ENCODE results near the gene NFS1.

The NFS1 gene

GRCh38 chr20:35625584-35626385 lies 73.4 kb downstream of the NFS1 start:
- H2AFZ ChIP-seq (ENCODE audit: low read length): no peak overlapping the region
- H3K4me3 ChIP-seq (ENCODE audit: low read depth, low read length, poor library complexity, severe bottlenecking): no peak overlapping the region
- peaks cover 60% of the 10 kb centered on the region for H3K36me3 ChIP-seq (ENCODE audit: insufficient read depth, low read length)
- H3K27ac ChIP-seq (ENCODE audit: low read depth, low read length, poor library complexity, severe bottlenecking): no peak overlapping the region
- H3K27me3 ChIP-seq (ENCODE audit: insufficient read depth, low read length): no peaks in the 10 kb centered on the region
- no peaks in the 10 kb centered on the region for H4K20me1 ChIP-seq (ENCODE audit: insufficient read depth, low read length)
- no peaks in the 10 kb centered on the region for H3K4me1 ChIP-seq (ENCODE audit: insufficient read depth, low read length, severe bottlenecking)
- H3K9ac ChIP-seq (ENCODE audit: low read length): no peak overlapping the region
- no peaks in the 10 kb centered on the region for H3K9me2 ChIP-seq (ENCODE audit: low read depth, low read length)
- no peak for TF ChIP-seq EZH2 (IDR thresholded peaks at IDR 0.05; ENCODE audit: borderline replicate concordance, low read length)
- TF ChIP-seq CTCF (IDR thresholded peaks at IDR 0.05; ENCODE audit: low read length): no peak
- no peaks in the 10 kb centered on the region for H3F3A ChIP-seq (ENCODE audit: insufficient read depth, low read length)
- no peaks in the 10 kb centered on the region for H3K9me3 ChIP-seq (ENCODE audit: low read length)
- H3K4me2 ChIP-seq (ENCODE audit: low read length): no peak overlapping the region
- no peaks in the 10 kb centered on the region for H3K79me2 ChIP-seq (ENCODE audit: insufficient read depth, low read length)

- Histone ChIP-seq H3K4me3 (ENCODE audit: low read depth, low read length, poor library complexity, severe bottlenecking) (no peak overlapping the region), H3K9me2 (ENCODE audit: low read depth, low read length) (no peaks in the 10 kb centered on the region), H3K4me2 (ENCODE audit: low read length) (no peak overlapping the region), H2AFZ (ENCODE audit: low read length) (no peak overlapping the region), H3K36me3 (ENCODE audit: insufficient read depth, low read length) (peaks cover 22% of the 10 kb centered on the region), H3K79me2 (ENCODE audit: insufficient read depth, low read length) (no peaks in the 10 kb centered on the region), H3K9me3 (ENCODE audit: low read length) (no peaks in the 10 kb centered on the region), H3K27ac (ENCODE audit: low read depth, low read length, poor library complexity, severe bottlenecking) (peak overlapping the region; percentile 46), H3K4me1 (ENCODE audit: insufficient read depth, low read length, severe bottlenecking) (peaks cover 30% of the 10 kb centered on the region), H3K27me3 (ENCODE audit: insufficient read depth, low read length) (no peaks in the 10 kb centered on the region), H3K9ac (ENCODE audit: low read length) (no peak overlapping the region), H3F3A (ENCODE audit: insufficient read depth, low read length) (no peaks in the 10 kb centered on the region), H4K20me1 (ENCODE audit: insufficient read depth, low read length) (no peaks in the 10 kb centered on the region)
- TF ChIP-seq CTCF (IDR thresholded peaks at IDR 0.05; ENCODE audit: low read length) (no peak), EZH2 (IDR thresholded peaks at IDR 0.05; ENCODE audit: borderline replicate concordance, low read length) (no peak)
Observed at GRCh38 chr20:35621560-35621946, 77.6 kb downstream of the NFS1 start.

GRCh38 chr20:35620818-35621559 lies 78.2 kb downstream of the NFS1 start:
- Histone ChIP-seq H3K27ac (ENCODE audit: low read depth, low read length, poor library complexity, severe bottlenecking) (peak overlapping the region; percentile 46), H3K79me2 (ENCODE audit: insufficient read depth, low read length) (no peaks in the 10 kb centered on the region), H3F3A (ENCODE audit: insufficient read depth, low read length) (no peaks in the 10 kb centered on the region), H3K9me3 (ENCODE audit: low read length) (no peaks in the 10 kb centered on the region), H3K9me2 (ENCODE audit: low read depth, low read length) (no peaks in the 10 kb centered on the region), H3K9ac (ENCODE audit: low read length) (no peak overlapping the region), H3K4me2 (ENCODE audit: low read length) (no peak overlapping the region), H3K36me3 (ENCODE audit: insufficient read depth, low read length) (peaks cover 16% of the 10 kb centered on the region), H3K4me3 (ENCODE audit: low read depth, low read length, poor library complexity, severe bottlenecking) (no peak overlapping the region), H3K27me3 (ENCODE audit: insufficient read depth, low read length) (no peaks in the 10 kb centered on the region), H3K4me1 (ENCODE audit: insufficient read depth, low read length, severe bottlenecking) (peaks cover 31% of the 10 kb centered on the region), H2AFZ (ENCODE audit: low read length) (no peak overlapping the region), H4K20me1 (ENCODE audit: insufficient read depth, low read length) (no peaks in the 10 kb centered on the region)
- no peak for TF ChIP-seq CTCF (IDR thresholded peaks at IDR 0.05; ENCODE audit: low read length)
- no peak for TF ChIP-seq EZH2 (IDR thresholded peaks at IDR 0.05; ENCODE audit: borderline replicate concordance, low read length)
